Natural killer cell (primary cell): ENCODE results near the gene DYNLT2B. TPM values are rescaled to one million over a fixed set of nuclear protein-coding genes. Genes with fewer than 3 reads are reported as not detected.

ENCODE experiments used
- ATAC-seq, 3 donors: fragments of 150-1000 bp in 2 of 3; fragments of 200-7000 bp in 1 of 3; cut with Tn5 transposase; 1 replicate in 1 of 3; 2 replicates in 2 of 3; pipeline ENCODE4 v1.10.0; 2021; ENCODE audit warnings: mild to moderate bottlenecking in 2 of 3, moderate library complexity in 2 of 3
- DNase-seq, 2 donors: peaks; one replicate each; pipeline versions ENCODE4 v3.0.0 to v3.0.0-alpha.2; 2013 to 2021; ENCODE audit warnings: mixed read lengths in 1 of 2
- H3K27ac ChIP-seq: one replicate; pipeline ENCODE4 v1.5.1; 2013; ENCODE audit warnings: mild to moderate bottlenecking, low read length
- H3K27me3 ChIP-seq: one replicate; pipeline ENCODE4 v1.6.1; 2013; ENCODE audit warnings: low read length; ENCODE audit not compliant: control insufficient read depth, insufficient read depth
- H3K36me3 ChIP-seq: one replicate; pipeline ENCODE4 v1.6.1; 2013; ENCODE audit warnings: low read length; ENCODE audit not compliant: control insufficient read depth, insufficient read depth
- H3K4me1 ChIP-seq: one replicate; pipeline ENCODE4 v1.6.1; 2013; ENCODE audit warnings: low read length; ENCODE audit not compliant: control insufficient read depth, insufficient read depth
- H3K4me3 ChIP-seq: one replicate; pipeline ENCODE4 v1.5.1; 2013; ENCODE audit warnings: low read length
- H3K9me3 ChIP-seq: one replicate; pipeline ENCODE4 v1.6.1; 2013; ENCODE audit warnings: low read length; ENCODE audit not compliant: control insufficient read depth, insufficient read depth
- H3K27ac Mint-ChIP-seq, 2 donors: one replicate each; pipeline ENCODE4 v1.8.0; 2022; ENCODE audit warnings: mild to moderate bottlenecking in 2 of 2, mixed read lengths in 2 of 2, moderate library complexity in 1 of 2
- H3K27me3 Mint-ChIP-seq, 2 donors: one replicate each; pipeline ENCODE4 v1.8.0; 2022; ENCODE audit warnings: low read depth in 2 of 2, mixed read lengths in 2 of 2
- H3K36me3 Mint-ChIP-seq: one replicate; pipeline ENCODE4 v1.8.0; 2022; ENCODE audit warnings: mixed read lengths
- H3K4me1 Mint-ChIP-seq, 2 donors: one replicate each; pipeline ENCODE4 v1.8.0; 2022; ENCODE audit warnings: mixed read lengths in 2 of 2
- H3K4me3 Mint-ChIP-seq: one replicate; pipeline ENCODE4 v1.8.0; 2022; ENCODE audit warnings: mild to moderate bottlenecking, moderate library complexity, mixed read lengths
- H3K9me3 Mint-ChIP-seq, 2 donors: one replicate each; pipeline ENCODE4 v1.8.0; 2022; ENCODE audit warnings: mixed read lengths in 2 of 2
- CTCF ChIP-seq: fragments of 200-600 bp; IDR thresholded peaks from one replicate; pipeline ENCODE4 v1.8.0; 2022; ENCODE audit warnings: antibody characterized with exemption
- WGBS: methylation state at CpG from one replicate; pipeline ENCODE4 v1.1.7; 2013; ENCODE audit warnings: missing lambda C conversion rate; ENCODE audit not compliant: insufficient coverage; 5-methylcytosine and 5-hydroxymethylcytosine counted together
- intact Hi-C: fragments of 100-400 bp; cut with micrococcal nuclease; formaldehyde crosslinking; loops from one replicate; pipeline ENCODE4 v1.14.2; 2022
- total RNA-seq, 4 donors: library from RNA; stranded (reverse); fragments of 120-200 nt in 1 of 4; gene quantifications; one replicate each; pipeline versions ENCODE4 v1.2.3 to v1.2.4, GENCODE V29; 2013 to 2022

Gene DYNLT2B
- total RNA-seq, 3 donors from 2014 or later (not counting 1 experiment from before 2014, with no cell fraction given): 3.6 to 7.3 (median 5.4) TPM

DNA sequence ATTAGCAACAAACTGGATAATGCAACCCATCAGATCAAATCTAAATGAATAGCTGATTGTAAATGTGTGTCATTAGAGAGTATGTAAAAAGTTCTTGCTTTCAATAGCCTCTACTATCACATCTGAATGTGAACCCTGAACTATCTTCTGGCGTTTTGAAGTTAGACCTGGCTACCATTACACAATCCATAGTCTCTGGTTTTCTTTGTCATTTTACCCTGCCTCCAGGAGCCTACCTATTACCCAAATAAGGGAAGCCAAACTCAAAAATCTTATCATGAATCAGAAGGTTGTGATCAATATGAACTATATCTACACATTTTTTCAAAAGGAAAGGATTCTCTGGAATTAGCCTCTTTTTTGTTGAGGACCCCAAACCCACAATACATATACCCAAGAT is 62.3 kb downstream of the DYNLT2B start:
- no peak for DNase-seq
- Mint-ChIP-seq H3K27me3 (no peaks in the 10 kb centered on the region), H3K4me1 (peaks cover 7 to 9% of the 10 kb centered on the region in 2 donors), H3K9me3 (no peaks in the 10 kb centered on the region), H3K27ac (no peak overlapping the region), H3K36me3 (peaks cover 2% of the 10 kb centered on the region), H3K4me3 (no peak overlapping the region)
- H3K9me3 ChIP-seq: no peaks in the 10 kb centered on the region
- H3K27ac ChIP-seq: no peak overlapping the region
- ATAC-seq: no peak
- no peaks in the 10 kb centered on the region for H3K27me3 ChIP-seq
- WGBS: 94% methylated on average over 1 of the region's 1 CpG
- H3K36me3 ChIP-seq: peaks cover 24% of the 10 kb centered on the region
- no peak for TF ChIP-seq CTCF
- no peak overlapping the region for H3K4me3 ChIP-seq
- intact Hi-C loops: loop anchor here (10.0 kb wide), 1 partner anchor 429 kb away; no protein-coding TSS in a partner anchor
- no peaks in the 10 kb centered on the region for H3K4me1 ChIP-seq

DNA sequence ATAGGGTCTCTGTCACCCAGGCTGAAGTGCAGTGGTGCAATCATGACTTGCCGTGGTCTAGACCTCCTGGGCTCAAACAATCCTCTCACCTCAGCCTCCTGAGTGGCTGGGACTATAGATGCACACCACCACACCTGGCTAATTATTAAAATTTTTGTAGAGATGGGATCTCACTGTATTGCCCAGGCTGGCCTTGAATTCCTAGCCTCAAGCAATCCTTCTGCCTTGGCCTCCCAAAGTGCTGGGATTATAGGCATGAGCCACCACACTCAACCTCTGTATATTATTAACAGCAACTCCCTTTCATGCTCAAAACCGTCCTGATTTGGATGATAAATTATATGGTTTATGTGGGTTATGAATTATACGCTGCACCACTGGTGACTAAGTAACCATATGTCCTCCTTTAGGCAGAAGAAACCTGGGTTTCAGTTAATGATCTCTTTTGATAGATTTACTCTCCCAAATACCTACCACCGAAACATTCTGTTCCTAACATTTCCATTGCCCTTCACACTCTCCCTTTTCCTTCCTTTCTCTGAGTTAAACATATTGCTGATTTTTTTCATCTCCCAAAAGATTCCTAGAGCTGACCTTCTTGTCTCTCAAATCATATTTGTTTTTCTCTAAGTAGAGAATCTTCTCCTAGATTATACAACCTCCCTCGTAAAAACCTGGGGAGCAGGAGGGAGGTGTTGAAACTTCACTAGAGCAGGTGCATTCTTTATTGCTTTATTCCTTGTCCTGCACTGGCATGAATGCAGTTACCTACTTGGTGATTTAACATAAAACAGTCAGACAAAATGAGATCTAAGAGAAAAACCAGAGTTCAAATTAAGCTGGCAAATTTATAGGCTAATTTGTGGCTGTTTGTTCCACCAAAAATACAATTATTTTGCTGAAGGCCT is 63.4 kb downstream of the DYNLT2B start:
- intact Hi-C loops: loop anchor here (5.0 to 10.0 kb wide), 2 partner anchors 103 to 430 kb away; no protein-coding TSS in a partner anchor
- peaks cover 24% of the 10 kb centered on the region for H3K36me3 ChIP-seq
- Mint-ChIP-seq H3K9me3 (no peaks in the 10 kb centered on the region), H3K27ac (peak overlapping the region in 1 of 2 donors; percentile 6), H3K36me3 (no peaks in the 10 kb centered on the region), H3K4me1 (peaks cover 6 to 9% of the 10 kb centered on the region in 2 donors), H3K4me3 (no peak overlapping the region), H3K27me3 (no peaks in the 10 kb centered on the region)
- DNase-seq (no peak), ATAC-seq (no peak)
- H3K4me3 ChIP-seq: no peak overlapping the region
- H3K27me3 ChIP-seq: no peaks in the 10 kb centered on the region
- H3K4me1 ChIP-seq: no peaks in the 10 kb centered on the region
- 95% methylated on average over 2 of the region's 5 CpGs for WGBS
- H3K27ac ChIP-seq: no peak overlapping the region
- no peak for TF ChIP-seq CTCF
- H3K9me3 ChIP-seq: no peaks in the 10 kb centered on the region

GRCh38 chr3:196251918-196252317 is 66.1 kb downstream of the DYNLT2B start:
- H3K36me3 Mint-ChIP-seq: no peaks in the 10 kb centered on the region
- intact Hi-C loops: loop anchor here (5.0 to 10.0 kb wide), 2 partner anchors 105 to 433 kb away; no protein-coding TSS in a partner anchor
- Histone ChIP-seq H3K4me3 (no peak overlapping the region), H3K36me3 (peaks cover 33% of the 10 kb centered on the region), H3K4me1 (no peaks in the 10 kb centered on the region), H3K9me3 (no peaks in the 10 kb centered on the region), H3K27ac (no peak overlapping the region), H3K27me3 (no peaks in the 10 kb centered on the region)
- DNase-seq (no peak), ATAC-seq (no peak)
- no peak overlapping the region for H3K4me3 Mint-ChIP-seq
- peaks cover 5 to 14% of the 10 kb centered on the region in 2 donors for H3K4me1 Mint-ChIP-seq
- H3K27ac Mint-ChIP-seq: no peak overlapping the region
- 90% methylated on average over 16 of the region's 16 CpGs for WGBS
- no peak for TF ChIP-seq CTCF
- H3K27me3 Mint-ChIP-seq: no peaks in the 10 kb centered on the region
- H3K9me3 Mint-ChIP-seq: no peaks in the 10 kb centered on the region
